Loucy (cell line): Measurements from ENCODE around the gene CNTN4.

ENCODE experiments used
- H2AFZ ChIP-seq: fragments of 200-600 bp; sonication (generic); 2 replicates; pipeline ENCODE4 v1.6.0; 2016; ENCODE audit warnings: antibody characterized with exemption, mild to moderate bottlenecking, low read length, moderate library complexity
- H3F3A ChIP-seq: fragments of 200-600 bp; 2 replicates; pipeline ENCODE4 v1.6.0; 2016; ENCODE audit warnings: antibody characterized with exemption, low read depth, mild to moderate bottlenecking
- H3K27me3 ChIP-seq: fragments of 200-600 bp; sonication (generic); 2 replicates; pipeline ENCODE4 v1.6.1; 2014; ENCODE audit warnings: low read length, mild to moderate bottlenecking; ENCODE audit not compliant: insufficient read depth, poor library complexity, severe bottlenecking
- H3K36me3 ChIP-seq: fragments of 200-600 bp; sonication (generic); 2 replicates; pipeline ENCODE4 v1.6.1; 2016; ENCODE audit warnings: low read length; ENCODE audit not compliant: insufficient read depth
- H3K4me1 ChIP-seq: fragments of 200-600 bp; sonication (generic); 2 replicates; pipeline ENCODE4 v1.5.1; 2014; ENCODE audit warnings: low read length, mild to moderate bottlenecking; ENCODE audit not compliant: insufficient read depth, poor library complexity, severe bottlenecking
- H3K4me2 ChIP-seq: fragments of 200-600 bp; sonication (generic); 2 replicates; pipeline ENCODE4 v1.6.0; 2014; ENCODE audit warnings: antibody characterized with exemption, low read length, low read depth, mild to moderate bottlenecking; ENCODE audit not compliant: poor library complexity, severe bottlenecking
- H3K4me3 ChIP-seq: fragments of 200-600 bp; sonication (generic); 2 replicates; pipeline ENCODE4 v1.5.1; 2014; ENCODE audit warnings: low read length, mild to moderate bottlenecking, mixed read lengths; ENCODE audit not compliant: poor library complexity, severe bottlenecking
- H3K79me2 ChIP-seq: fragments of 200-600 bp; sonication (generic); 2 replicates; pipeline ENCODE4 v1.6.1; 2014; ENCODE audit warnings: low read length; ENCODE audit not compliant: insufficient read depth
- H3K9ac ChIP-seq: fragments of 200-600 bp; sonication (generic); 2 replicates; pipeline ENCODE4 v1.6.0; 2014; ENCODE audit warnings: mild to moderate bottlenecking, low read depth, low read length, moderate library complexity; ENCODE audit not compliant: poor library complexity, severe bottlenecking
- H3K9me2 ChIP-seq: fragments of 200-600 bp; sonication (generic); replicated peaks from 2 replicates; pipeline ENCODE4 v1.6.1; 2016; ENCODE audit warnings: low read depth, low read length, mixed read lengths
- H3K9me3 ChIP-seq: fragments of 200-600 bp; sonication (generic); 2 replicates; pipeline ENCODE4 v1.6.1; 2014; ENCODE audit warnings: mild to moderate bottlenecking, antibody characterized with exemption, low read length, low read depth; ENCODE audit not compliant: insufficient read depth
- H4K20me1 ChIP-seq: fragments of 200-600 bp; sonication (generic); 2 replicates; pipeline ENCODE4 v1.6.0; 2014; ENCODE audit warnings: antibody characterized with exemption, low read length, mild to moderate bottlenecking; ENCODE audit not compliant: insufficient read depth, poor library complexity, severe bottlenecking
- CTCF ChIP-seq: fragments of 200-600 bp; sonication (generic); conservative IDR thresholded peaks from 2 replicates; pipeline ENCODE4 v1.5.1; 2014; ENCODE audit warnings: mild to moderate bottlenecking, antibody characterized with exemption, low read length
- EZH2phosphoT487 ChIP-seq: fragments of 200-600 bp; IDR thresholded peaks from 2 replicates; pipeline ENCODE4 v1.6.1; 2018; ENCODE audit warnings: antibody characterized with exemption, mild to moderate bottlenecking, moderate library complexity, borderline replicate concordance

Gene CNTN4

GRCh38 chr3:3082234-3082924 is 983.7 kb downstream of the CNTN4 start:
- no peaks in the 10 kb centered on the region for H3K79me2 ChIP-seq
- H3F3A ChIP-seq, result no peaks in the 10 kb centered on the region
- H3K9me2 ChIP-seq, result no peaks in the 10 kb centered on the region
- H3K27me3 ChIP-seq, result no peaks in the 10 kb centered on the region
- no peak overlapping the region for H3K9ac ChIP-seq
- no peak overlapping the region for H3K4me2 ChIP-seq
- H4K20me1 ChIP-seq, result no peaks in the 10 kb centered on the region
- H3K9me3 ChIP-seq, result no peaks in the 10 kb centered on the region
- H3K4me3 ChIP-seq, result no peak overlapping the region
- no peaks in the 10 kb centered on the region for H3K4me1 ChIP-seq
- H2AFZ ChIP-seq, result no peak overlapping the region
- no peak for TF ChIP-seq CTCF
- TF ChIP-seq EZH2phosphoT487, result no peak
- H3K36me3 ChIP-seq, result no peaks in the 10 kb centered on the region

GRCh38 chr3:3084890-3085289 is 986.2 kb downstream of the CNTN4 start:
- no peak for TF ChIP-seq EZH2phosphoT487
- Histone ChIP-seq H3K27me3 (no peaks in the 10 kb centered on the region), H3F3A (no peaks in the 10 kb centered on the region), H2AFZ (no peak overlapping the region), H3K9me2 (no peaks in the 10 kb centered on the region), H3K4me2 (no peak overlapping the region), H3K9ac (no peak overlapping the region), H3K36me3 (no peaks in the 10 kb centered on the region), H3K79me2 (no peaks in the 10 kb centered on the region), H3K9me3 (no peaks in the 10 kb centered on the region), H4K20me1 (no peaks in the 10 kb centered on the region), H3K4me3 (no peak overlapping the region), H3K4me1 (no peaks in the 10 kb centered on the region)

- no peak for TF ChIP-seq EZH2phosphoT487
- no peak for TF ChIP-seq CTCF
- Histone ChIP-seq H3K4me1 (no peaks in the 10 kb centered on the region), H2AFZ (no peak overlapping the region), H3F3A (no peaks in the 10 kb centered on the region), H3K4me3 (no peak overlapping the region), H3K9ac (no peak overlapping the region), H3K4me2 (no peak overlapping the region), H3K27me3 (no peaks in the 10 kb centered on the region), H4K20me1 (no peaks in the 10 kb centered on the region), H3K36me3 (no peaks in the 10 kb centered on the region), H3K79me2 (no peaks in the 10 kb centered on the region), H3K9me3 (no peaks in the 10 kb centered on the region), H3K9me2 (no peaks in the 10 kb centered on the region)
Measured at GRCh38 chr3:3085782-3086181, 987.1 kb downstream of the CNTN4 start.

- H3K4me1 ChIP-seq, result no peaks in the 10 kb centered on the region
- no peak overlapping the region for H3K4me2 ChIP-seq
- H3K4me3 ChIP-seq, result no peak overlapping the region
- no peak overlapping the region for H2AFZ ChIP-seq
- no peaks in the 10 kb centered on the region for H4K20me1 ChIP-seq
- no peaks in the 10 kb centered on the region for H3K9me3 ChIP-seq
- H3K27me3 ChIP-seq, result no peaks in the 10 kb centered on the region
- no peaks in the 10 kb centered on the region for H3K36me3 ChIP-seq
- no peak for TF ChIP-seq EZH2phosphoT487
- TF ChIP-seq CTCF, result no peak
- no peaks in the 10 kb centered on the region for H3F3A ChIP-seq
- H3K9ac ChIP-seq, result no peak overlapping the region
- H3K9me2 ChIP-seq, result no peaks in the 10 kb centered on the region
- H3K79me2 ChIP-seq, result no peaks in the 10 kb centered on the region
Measured at GRCh38 chr3:3086239-3086638, 987.6 kb downstream of the CNTN4 start.
